ENCODE results near the gene ELFN1. TPM values are rescaled to one million over a fixed set of nuclear protein-coding genes. Genes with fewer than 3 reads are reported as not detected.
A peak's percentile ranks its signal among the peaks of the same experiment; 100 is the strongest.

ELFN1 gene
- total RNA-seq, 1 donor from 2014 or later, result 2.4 TPM

- intact Hi-C loops (cut with DNase I), result no loop called here
- DNase-seq (ENCODE audit: low spot score) (no peak), ATAC-seq (no peak)
These were observed 62.6 kb downstream of the ELFN1 start for GRCh38 chr7:1732645-1733044.

DNA sequence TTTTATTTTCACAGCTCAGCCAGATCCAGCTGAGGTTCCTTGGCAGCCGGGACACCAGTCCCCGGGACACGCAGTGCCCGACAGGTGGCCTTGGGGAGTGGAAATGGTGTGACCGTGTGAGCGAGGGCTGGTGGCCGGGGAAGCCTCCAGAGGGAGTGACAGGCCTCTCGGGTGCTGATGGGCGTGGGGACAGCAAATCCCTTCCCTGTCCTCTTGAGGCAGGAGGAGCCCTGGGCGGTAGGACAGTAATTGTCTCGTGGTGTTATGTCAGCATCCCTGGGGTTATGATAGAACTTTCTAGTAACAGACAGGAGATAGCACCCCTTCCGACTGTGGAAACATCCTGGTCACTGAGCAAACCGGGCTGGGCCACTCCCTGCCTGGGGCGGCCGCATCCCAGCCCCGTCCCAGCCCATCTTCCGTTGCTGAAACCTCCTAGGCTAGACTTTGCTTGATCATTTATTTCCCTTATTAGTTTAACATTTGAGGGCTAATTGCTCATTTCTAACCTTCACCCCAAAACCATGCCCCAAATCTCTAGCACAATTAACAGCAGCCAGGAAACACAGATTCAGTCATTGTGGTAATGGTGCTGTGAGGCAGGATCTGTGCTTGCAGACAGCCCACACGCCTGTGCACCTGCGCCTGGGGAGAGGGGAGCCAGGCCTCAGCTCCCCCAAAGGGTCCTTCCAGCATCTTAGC lies 63.3 kb downstream of the ELFN1 start:
- intact Hi-C loops (cut with DNase I), result no loop called here
- DNase-seq (ENCODE audit: low spot score), result no peak
- ATAC-seq, result no peak

DNA sequence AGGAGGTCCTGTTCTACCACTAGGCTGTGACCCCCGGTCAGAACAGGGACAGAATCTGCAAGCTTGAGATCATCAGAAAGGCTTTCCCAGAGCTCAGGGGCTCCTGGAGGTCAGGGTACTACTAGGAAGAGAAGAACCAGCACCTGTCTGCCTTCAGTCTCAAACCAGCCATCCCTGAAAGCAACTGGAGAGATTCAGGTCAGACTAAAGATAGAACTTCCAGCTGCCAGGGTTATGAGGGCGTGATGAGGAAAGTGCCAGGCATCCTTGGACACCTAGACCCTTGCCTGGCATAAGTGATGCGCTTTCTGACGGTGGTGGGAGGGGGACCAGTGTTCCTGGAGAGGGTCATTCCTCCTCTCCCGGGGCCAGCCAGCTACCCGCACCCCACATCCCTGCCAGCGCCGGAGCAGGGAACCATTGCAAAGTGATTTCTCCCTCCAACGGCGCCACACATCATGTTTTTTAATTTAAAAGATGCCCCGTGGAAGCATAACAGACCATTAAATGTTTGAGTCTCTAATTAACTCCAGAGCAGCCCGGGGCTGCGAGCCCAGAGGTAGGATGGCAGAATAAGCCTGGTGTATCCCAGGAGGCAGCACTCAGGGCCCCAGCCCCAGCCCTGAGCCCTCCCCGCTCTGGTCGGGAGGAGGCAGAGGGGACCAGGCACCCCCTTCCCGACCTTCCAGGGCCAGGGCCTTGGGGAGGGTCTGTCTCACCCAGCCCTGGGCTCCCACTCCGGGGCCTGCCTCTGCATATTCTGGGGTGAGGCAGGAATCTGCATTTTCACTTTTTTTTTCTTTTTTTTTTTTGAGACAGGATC lies 64.0 kb downstream of the ELFN1 start:
- DNase-seq (ENCODE audit: low spot score), result no peak
- ATAC-seq, result no peak
- intact Hi-C loops (cut with DNase I), result no loop called here

DNA sequence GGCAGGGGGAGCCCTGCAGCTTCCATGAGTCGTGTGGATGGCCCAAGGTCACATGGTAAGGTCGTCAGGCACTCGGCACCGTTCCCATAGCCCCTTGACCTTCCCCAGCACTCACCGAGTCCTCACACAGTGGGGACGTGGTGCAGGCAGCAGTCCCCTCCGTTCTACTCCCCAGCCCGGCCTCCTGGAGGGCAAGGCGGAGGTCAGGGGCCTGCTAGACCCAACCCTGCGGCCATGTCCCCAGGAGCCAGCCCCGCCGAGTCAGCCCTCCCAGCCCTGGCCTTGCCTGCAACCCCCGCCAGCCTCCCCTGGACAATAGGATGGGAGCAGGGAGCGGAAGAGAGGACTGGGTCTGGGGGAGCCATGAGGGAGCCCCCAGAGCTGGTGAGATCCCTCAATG lies 65.2 kb downstream of the ELFN1 start:
- no peak for DNase-seq (ENCODE audit: low spot score)
- no peak for ATAC-seq
- intact Hi-C loops (cut with DNase I), result no loop called here

DNA sequence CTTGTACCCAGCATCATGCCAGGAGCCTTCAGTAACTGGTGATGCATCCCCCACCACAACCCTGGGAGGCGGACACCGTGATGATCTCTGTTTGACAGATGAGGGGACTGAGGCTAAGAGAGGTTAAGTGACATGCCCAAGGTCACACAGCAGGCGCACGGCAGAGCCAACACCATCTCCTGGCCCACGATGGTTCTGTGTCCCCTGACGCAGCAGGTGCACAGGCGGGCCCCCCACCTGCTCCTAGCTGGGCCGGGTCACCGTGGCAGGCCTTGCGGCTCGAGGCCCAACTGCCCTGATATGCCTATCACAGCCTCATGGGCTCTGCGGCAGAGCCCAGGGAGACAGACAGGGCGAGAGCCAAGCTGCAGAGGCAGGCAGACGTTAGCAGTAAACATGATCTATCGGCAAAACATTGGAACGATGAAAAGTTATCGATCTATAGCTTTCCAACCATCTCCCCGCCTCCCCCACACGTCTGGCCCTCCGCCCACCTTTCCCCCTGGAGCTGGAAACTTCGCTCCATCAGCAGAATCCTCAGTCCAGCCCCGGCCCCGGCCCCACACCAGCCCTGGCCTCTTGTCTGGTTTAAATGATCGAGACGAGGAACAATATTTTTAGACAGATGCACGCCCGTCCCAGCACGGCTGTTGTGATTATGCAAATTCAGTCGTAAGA lies 65.9 kb downstream of the ELFN1 start:
- intact Hi-C loops (cut with DNase I), result no loop called here
- ATAC-seq (no peak), DNase-seq (ENCODE audit: low spot score) (no peak)

DNA sequence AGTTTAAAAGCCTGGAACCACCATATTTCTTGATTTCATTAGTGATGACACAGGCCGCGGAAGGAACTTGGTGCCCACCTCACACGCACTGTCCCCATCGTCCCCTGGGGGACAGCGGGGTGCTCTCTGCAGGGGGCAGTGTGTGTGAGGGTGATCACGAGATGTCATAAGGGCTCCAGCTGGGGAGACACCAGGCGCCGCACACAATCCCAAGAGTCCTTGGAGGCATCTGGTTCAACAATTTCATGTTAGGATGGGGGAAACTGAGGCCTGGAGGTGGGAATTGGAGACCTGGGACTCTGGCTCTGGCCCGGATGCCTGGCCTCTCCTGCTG lies 66.4 kb downstream of the ELFN1 start:
- intact Hi-C loops (cut with DNase I), result no loop called here
- DNase-seq (ENCODE audit: low spot score), result no peak
- no peak for ATAC-seq

GRCh38 chr7:1736830-1737229 lies 66.8 kb downstream of the ELFN1 start:
- ATAC-seq, result no peak
- DNase-seq (ENCODE audit: low spot score), result no peak
- intact Hi-C loops (cut with DNase I), result no loop called here

DNA sequence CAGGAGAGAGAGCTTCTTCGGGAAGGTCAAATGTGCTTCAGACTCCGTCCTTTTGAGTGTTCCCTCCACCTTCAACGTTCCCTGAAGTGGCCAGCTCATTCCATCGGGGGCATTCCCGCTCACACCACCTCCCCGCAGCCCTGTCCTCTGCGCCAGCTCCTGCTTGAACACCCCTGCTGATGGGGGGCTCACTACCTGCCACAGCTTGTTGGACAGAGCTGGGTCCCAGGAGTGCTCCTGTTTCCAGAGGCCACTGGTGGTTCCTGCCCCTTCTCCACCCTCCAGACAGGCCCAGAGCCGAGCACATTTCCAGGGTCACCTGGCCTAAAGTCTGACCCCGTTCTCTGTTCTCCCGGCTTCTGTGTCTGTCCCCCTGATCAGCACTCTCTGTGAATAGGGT lies 67.4 kb downstream of the ELFN1 start:
- ATAC-seq (no peak), DNase-seq (ENCODE audit: low spot score) (no peak)
- intact Hi-C loops (cut with DNase I), result no loop called here

GRCh38 chr7:1737956-1738355 lies 67.9 kb downstream of the ELFN1 start:
- DNase-seq (ENCODE audit: low spot score) (no peak), ATAC-seq (no peak)
- intact Hi-C loops (cut with DNase I), result no loop called here

DNA sequence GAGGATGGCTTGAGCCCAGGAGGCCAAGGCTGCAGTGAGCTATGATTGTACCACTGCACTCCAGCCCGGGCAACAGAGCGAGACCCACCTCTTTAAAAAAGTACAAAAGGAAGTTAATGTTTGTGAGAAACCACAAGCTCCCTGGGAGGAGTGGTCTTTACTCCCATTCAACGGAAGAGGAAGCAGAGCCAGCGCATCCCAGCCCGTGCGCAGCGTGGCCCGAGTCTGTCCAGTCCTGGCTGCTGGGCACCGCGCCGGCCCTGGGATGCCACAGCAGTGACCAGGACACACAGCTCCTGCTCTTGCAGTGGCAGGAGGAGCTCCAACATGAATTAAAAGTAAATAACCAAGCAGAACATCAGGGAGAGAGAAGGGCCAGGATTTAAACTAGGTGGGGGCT lies 68.4 kb downstream of the ELFN1 start:
- intact Hi-C loops (cut with DNase I), result no loop called here
- ATAC-seq (no peak), DNase-seq (ENCODE audit: low spot score) (no peak)

GRCh38 chr7:1738956-1739355 lies 68.9 kb downstream of the ELFN1 start:
- DNase-seq (ENCODE audit: low spot score), result no peak
- intact Hi-C loops (cut with DNase I), result no loop called here
- no peak for ATAC-seq

- DNase-seq (ENCODE audit: low spot score) (no peak), ATAC-seq (no peak)
- intact Hi-C loops (cut with DNase I), result no loop called here
These were observed 69.5 kb downstream of the ELFN1 start for GRCh38 chr7:1739593-1739992.

DNA sequence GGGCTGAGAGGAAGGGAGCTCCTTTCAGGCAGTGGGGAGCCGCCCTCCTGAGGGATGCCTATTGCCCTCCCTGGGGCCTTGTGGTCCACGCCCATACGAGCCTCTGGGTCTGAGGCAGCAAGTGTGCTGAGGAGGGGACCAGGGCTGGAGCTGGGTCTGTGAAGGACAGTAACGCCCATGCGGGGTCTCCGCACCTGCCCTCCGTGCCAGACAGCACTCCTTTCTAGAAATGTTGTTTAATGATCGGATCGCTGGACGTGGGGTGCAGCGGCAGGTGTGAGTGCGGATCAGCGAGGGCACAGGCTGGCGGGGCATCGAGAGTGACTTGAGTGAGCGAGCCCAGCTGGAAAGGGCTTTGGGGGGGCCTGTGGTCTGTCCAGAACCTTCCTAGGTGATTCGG lies 70.1 kb downstream of the ELFN1 start:
- intact Hi-C loops (cut with DNase I), result no loop called here
- ATAC-seq (no peak), DNase-seq (ENCODE audit: low spot score) (no peak)

DNA sequence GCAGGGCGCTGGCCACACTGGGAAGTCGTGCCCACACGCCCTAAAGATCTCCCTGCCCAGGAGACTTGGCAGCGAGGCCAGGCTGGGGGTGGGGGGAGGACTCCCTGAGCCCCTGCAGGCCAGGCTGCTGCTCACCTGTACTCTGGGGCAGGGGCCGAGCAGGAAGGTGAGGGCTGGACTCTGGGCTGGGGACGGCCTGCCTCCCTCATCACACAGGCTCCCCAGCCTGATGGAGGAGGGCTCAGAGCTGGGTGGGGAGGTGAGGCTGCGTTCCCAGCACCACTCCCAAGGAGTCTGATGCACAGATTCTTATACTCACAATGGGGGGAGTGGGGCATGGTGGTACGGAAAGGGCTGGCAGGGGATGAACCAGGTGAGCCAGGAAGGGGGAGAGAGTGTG lies 71.2 kb downstream of the ELFN1 start:
- intact Hi-C loops (cut with DNase I), result no loop called here
- ATAC-seq, result no peak

DNA sequence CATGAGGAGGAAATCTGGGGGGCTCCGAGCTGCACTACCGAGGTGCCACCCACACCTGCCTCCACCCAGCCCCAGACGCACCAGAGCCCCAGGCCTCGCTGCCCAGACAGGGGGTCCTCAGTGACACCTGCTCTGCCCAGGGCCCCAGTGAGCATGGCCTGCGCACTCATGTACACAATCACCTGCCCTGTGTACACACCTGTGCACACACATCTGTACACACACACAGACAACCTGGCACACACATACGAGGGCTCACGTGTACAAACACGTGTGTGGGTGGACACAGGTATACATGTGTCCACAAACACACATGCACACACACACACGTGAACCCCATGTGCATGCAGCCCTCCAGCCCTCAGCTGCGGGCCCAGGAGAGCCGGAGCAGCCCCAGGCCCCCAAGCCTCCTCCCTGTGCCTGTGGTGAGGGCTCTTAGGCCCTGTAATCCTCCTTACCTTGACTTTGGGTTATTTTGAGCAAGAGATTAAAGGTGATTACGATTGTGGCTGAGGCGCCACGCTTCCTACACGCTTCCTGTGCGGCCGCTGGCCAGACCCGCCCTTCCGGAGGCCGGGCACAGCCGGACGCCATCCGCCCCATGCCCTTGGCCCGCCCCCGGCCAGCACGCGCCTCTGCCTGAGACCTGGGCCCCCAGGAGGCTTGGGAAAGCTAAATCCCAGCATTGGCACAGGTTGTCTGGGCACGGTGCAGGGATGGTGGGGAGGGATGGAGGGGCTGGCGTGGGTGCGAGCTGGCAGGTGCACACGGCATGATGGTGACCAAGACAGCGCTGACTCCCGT lies 71.9 kb downstream of the ELFN1 start:
- no peak for ATAC-seq
- no peak for DNase-seq (ENCODE audit: low spot score)
- intact Hi-C loops (cut with DNase I), result no loop called here

More for the DNA sequence above, 71.2 kb downstream of the ELFN1 start:
- DNase-seq (ENCODE audit: low spot score), result no peak

DNA sequence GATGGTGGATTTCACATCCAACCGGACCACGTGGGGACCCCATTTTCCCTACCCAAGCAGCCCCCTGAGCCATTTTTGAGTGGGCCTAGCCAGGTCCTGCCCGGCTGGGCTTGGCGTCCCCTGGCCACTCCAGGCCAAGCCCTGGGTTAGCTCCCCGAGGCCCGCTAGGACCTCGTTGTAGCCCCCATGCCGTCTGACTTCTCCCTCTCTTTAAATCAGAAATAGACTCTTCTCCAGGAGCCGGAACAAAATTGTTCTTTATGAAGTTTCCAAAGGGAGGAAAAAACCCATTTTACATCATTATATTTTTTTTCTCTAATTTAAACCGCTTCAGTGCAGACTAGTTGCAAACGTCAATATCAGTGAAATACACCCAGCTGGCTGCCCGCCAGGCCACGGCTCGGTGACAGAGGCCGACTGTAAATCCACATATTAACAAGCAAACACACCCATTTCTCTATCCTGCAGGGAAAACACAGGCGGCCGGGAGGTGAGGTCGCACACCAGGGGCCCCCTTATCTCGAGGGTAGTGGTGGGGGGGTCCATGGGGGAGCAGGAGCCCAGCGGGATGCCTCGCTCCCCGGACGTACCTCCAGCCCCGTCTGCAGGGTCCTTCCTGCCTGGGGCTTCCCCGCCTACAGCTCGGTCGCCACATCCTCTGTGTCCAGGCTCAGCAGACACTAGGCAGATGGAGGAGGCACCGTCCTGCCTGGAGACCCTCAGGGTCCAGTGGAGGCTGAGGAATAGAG lies 72.7 kb downstream of the ELFN1 start:
- DNase-seq (ENCODE audit: low spot score) (peak; percentile 77), ATAC-seq (no peak)
- intact Hi-C loops (cut with DNase I), result no loop called here

DNA sequence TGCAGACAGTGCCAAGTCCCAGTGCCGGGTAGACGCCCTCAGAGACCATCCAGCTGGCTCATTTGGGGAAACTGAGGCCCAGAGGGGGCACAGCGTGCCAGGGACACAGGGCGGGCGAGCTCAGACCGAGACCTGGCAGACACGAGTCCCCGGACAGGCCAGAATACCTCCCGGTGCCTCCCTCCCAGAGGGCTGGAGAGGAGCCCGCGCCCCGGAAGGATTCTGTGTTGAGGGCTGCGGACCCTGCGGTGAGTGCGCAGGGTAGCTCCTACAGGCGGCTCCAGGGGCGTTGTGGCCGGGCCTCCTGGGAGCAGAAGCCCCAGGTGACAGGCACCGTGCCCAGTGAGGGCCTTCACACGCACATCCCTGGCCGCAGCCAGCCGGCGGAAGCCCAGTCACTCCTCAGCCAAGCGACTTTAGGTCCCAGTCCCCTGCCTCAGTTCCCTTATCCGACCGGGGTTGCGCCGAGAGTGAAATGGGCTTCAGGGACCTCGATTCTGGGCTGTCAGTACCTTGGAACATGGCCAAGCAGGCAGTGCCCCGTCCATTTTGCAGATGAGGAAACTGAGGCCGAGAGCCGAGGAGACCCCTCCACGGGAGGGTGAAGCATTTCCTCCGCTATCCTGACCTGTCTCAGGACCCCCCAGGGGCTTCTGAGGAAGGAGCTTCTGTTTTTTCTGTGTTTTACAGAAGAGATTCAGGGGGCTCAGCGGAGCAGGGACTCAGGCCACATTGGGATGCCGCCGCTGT lies 73.6 kb downstream of the ELFN1 start:
- no peak for ATAC-seq
- DNase-seq (ENCODE audit: low spot score), result no peak
- intact Hi-C loops (cut with DNase I), result no loop called here

All from sciatic nerve (tissue), 2 donors.